ENCODE measurements around the gene ARHGAP36. TPM values are rescaled to one million over a fixed set of nuclear protein-coding genes. Genes with fewer than 3 reads are reported as not detected.

ARHGAP36 gene
- total and polyA plus RNA-seq, 2 of the 8 experiments (the other 6 are each of a cell fraction or from before 2014, with no cell fraction given): 0.32 to 0.38 TPM

- POLR2A ChIA-PET (ENCODE audit: partially characterized antibody): no interaction called here
- TF ChIP-seq RXRA (IDR thresholded peaks at IDR 0.05; ENCODE audit: insufficient read depth, low read depth, low read length) (no peak), FOSL1 (IDR thresholded peaks at IDR 0.05; ENCODE audit: insufficient read depth, low read depth, low read length) (no peak), MAFK (IDR thresholded peaks at IDR 0.05; ENCODE audit: low read depth, low read length) (no peak), SIRT6 (IDR thresholded peaks at IDR 0.05; ENCODE audit: low read length) (no peak), HDAC2 (IDR thresholded peaks at IDR 0.05; ENCODE audit: borderline replicate concordance in 1 of 2, low read depth in 2 of 2, low read length in 2 of 2) (no peak), TCF12 (IDR thresholded peaks at IDR 0.05; ENCODE audit: low read depth, low read length) (no peak), RFX5 (IDR thresholded peaks at IDR 0.05; ENCODE audit: borderline replicate concordance, low read depth, low read length) (no peak), POLR2A (IDR thresholded peaks at IDR 0.05; ENCODE audit: control extremely low read depth in 1 of 2, low read depth in 2 of 2, low read length in 2 of 2) (no peak), CHD2 (IDR thresholded peaks at IDR 0.05; ENCODE audit: low read length) (no peak), MAX (IDR thresholded peaks at IDR 0.05) (no peak), RBBP5 (IDR thresholded peaks at IDR 0.05; ENCODE audit: borderline replicate concordance, low read depth, low read length) (no peak), SAP30 (IDR thresholded peaks at IDR 0.05; ENCODE audit: insufficient read depth, insufficient replicate concordance, low read length) (no peak), ATF2 (IDR thresholded peaks at IDR 0.05; ENCODE audit: low read length) (no peak)
Measured at GRCh38 chrX:131053076-131053475, 5.1 kb upstream of the ARHGAP36 start.

More at GRCh38 chrX:131053076-131053475, 5.1 kb upstream of the ARHGAP36 start:
- H4K20me1 ChIP-seq (replicated peaks in 1 of 2; ENCODE audit: control insufficient read depth in 1 of 2, insufficient read depth in 2 of 2, low read length in 2 of 2): no peaks in the 10 kb centered on the region
- CTCF ChIA-PET (ENCODE audit: partially characterized antibody): interaction anchor here (0.6 kb wide), 1 partner anchor 264 kb away, joined by 3 read pairs; no protein-coding TSS in a partner anchor
- no peak overlapping the region for H3K4me2 ChIP-seq (ENCODE audit: insufficient read depth in 1 of 2, low read depth in 2 of 2, low read length in 2 of 2)
- H2BK12ac ChIP-seq (ENCODE audit: low read depth, low read length): no peak overlapping the region
- H3K9ac ChIP-seq (replicated peaks in 1 of 4; ENCODE audit: extremely low read depth in 1 of 4, low read depth in 3 of 4, low read length in 3 of 4): no peak overlapping the region
- H3K23me2 ChIP-seq (ENCODE audit: low read depth, low read length): no peaks in the 10 kb centered on the region
- no peak overlapping the region for H3K56ac ChIP-seq (replicated peaks; ENCODE audit: insufficient read length, low read depth, low read length)
- no peak overlapping the region for H2AFZ ChIP-seq (ENCODE audit: low read length)
- 93% methylated on average over 5 of the region's 5 CpGs; no CpG with 5 or more reads in 1 of the 2 experiments for WGBS, 2 experiments (ENCODE audit: extremely low coverage in 1 of 2, insufficient coverage in 1 of 2, insufficient read length in 1 of 2, insufficient replicate concordance in 2 of 2, low coverage in 1 of 2, low lambda C conversion rate in 2 of 2, missing lambda C conversion rate in 1 of 2)
- H3K79me1 ChIP-seq (ENCODE audit: low read depth, low read length): no peaks in the 10 kb centered on the region
- no peak overlapping the region for H4K5ac ChIP-seq (ENCODE audit: insufficient read length, low read depth, low read length)
- no peak overlapping the region for H2BK5ac ChIP-seq (ENCODE audit: low read depth, low read length)
- H3K27ac ChIP-seq (ENCODE audit: low read depth, low read length): no peak overlapping the region
- H2BK20ac ChIP-seq (ENCODE audit: low read length): no peak overlapping the region
- no peak overlapping the region for H2AK5ac ChIP-seq (ENCODE audit: low read depth, low read length)
- peaks cover 4 to 17% (median 13%) of the 10 kb centered on the region in 4 experiments for H3K27me3 ChIP-seq (replicated peaks in 1 of 4; ENCODE audit: control insufficient read depth in 3 of 4, extremely low read depth in 1 of 4, insufficient read depth in 3 of 4, low read length in 3 of 4)
- no peak overlapping the region for H2BK15ac ChIP-seq (ENCODE audit: low read length)
- no peak overlapping the region for H4K91ac ChIP-seq (replicated peaks; ENCODE audit: insufficient read length, low read length)
- H2BK120ac ChIP-seq (replicated peaks; ENCODE audit: low read depth, low read length): no peak overlapping the region
- no peak overlapping the region for H3K14ac ChIP-seq (ENCODE audit: insufficient read length)
- peaks cover 0 to 3% (median 0%) of the 10 kb centered on the region in 4 experiments; a peak in 3 of 7 replicates for H3K4me1 ChIP-seq (replicated peaks in 1 of 4; ENCODE audit: control insufficient read depth in 3 of 4, insufficient read depth in 4 of 4, low read length in 3 of 4)
- H3K79me2 ChIP-seq (ENCODE audit: control insufficient read depth in 1 of 2, insufficient read depth in 2 of 2, low read length in 2 of 2): no peaks in the 10 kb centered on the region
- no peak overlapping the region for H3K23ac ChIP-seq (ENCODE audit: insufficient read length)
- H3K18ac ChIP-seq (ENCODE audit: extremely low read depth, low read length): no peak overlapping the region
- H4K8ac ChIP-seq (ENCODE audit: extremely low read depth, insufficient read depth, low read length): no peak overlapping the region
- DNase-seq (ENCODE audit: low read depth in 1 of 2, low spot score in 2 of 2) (no peak), FAIRE-seq (peak; percentile 19)
- H3K36me3 ChIP-seq (ENCODE audit: control insufficient read depth in 2 of 4, insufficient read depth in 4 of 4, low read length in 3 of 4): no peaks in the 10 kb centered on the region
- no peaks in the 10 kb centered on the region for H3K9me3 ChIP-seq (ENCODE audit: insufficient read depth in 2 of 2, low read depth in 1 of 2, low read length in 1 of 2)
- H3K4me3 ChIP-seq (ENCODE audit: extremely low read depth in 1 of 4, insufficient read depth in 2 of 4, low read depth in 3 of 4, low read length in 4 of 4): no peak overlapping the region
- H3K4ac ChIP-seq (replicated peaks; ENCODE audit: insufficient read length, low read depth, low read length): no peak overlapping the region
